Ovary (tissue), 3 donors: ENCODE measurements around the gene NFIA.

Experiments used
- EP300 ChIP-seq: sonication (generic); formaldehyde crosslinking; IDR thresholded peaks from one replicate; pipeline ENCODE4 v1.6.1; 2017; ENCODE audit warnings: antibody characterized with exemption
- POLR2A ChIP-seq: fragments of 450-650 bp; IDR thresholded peaks from one replicate; pipeline ENCODE4 v1.6.1; 2017; ENCODE audit warnings: antibody characterized with exemption, mild to moderate bottlenecking, moderate library complexity
- TF ChIP-seq, protein P1 (sequence below), 3 donors: fragments of 450-650 bp in 2 of 3; fragments of 200-600 bp in 1 of 3; IDR thresholded peaks; one replicate each; pipeline versions ENCODE4 v1.5.1 to v1.8.0; 2016 to 2022; ENCODE audit warnings: antibody characterized with exemption in 3 of 3, mild to moderate bottlenecking in 1 of 3
- donor health status: DM: no; HTN: no; CAD: no.

DNA sequence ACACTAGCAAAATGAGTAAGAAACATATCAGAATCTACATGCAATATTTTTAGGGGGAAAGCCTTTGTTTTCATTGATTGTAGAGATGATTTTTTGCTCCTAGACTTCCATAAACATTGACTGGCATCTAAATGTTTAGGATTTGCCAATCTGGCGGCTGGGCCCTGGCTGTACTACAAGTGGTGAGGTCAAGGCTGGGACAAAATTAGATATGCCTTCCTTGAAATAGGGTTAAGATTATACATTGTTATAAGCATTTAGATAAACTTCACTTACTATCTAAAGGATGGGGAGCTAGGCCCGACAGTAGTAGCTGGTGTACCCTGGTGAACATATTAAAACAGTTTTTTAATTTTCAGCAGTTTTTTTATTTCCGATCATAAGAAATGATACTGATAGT is 5.2 kb downstream of the NFIA start:
- TF ChIP-seq POLR2A, result no peak
- TF ChIP-seq, protein P1, sequence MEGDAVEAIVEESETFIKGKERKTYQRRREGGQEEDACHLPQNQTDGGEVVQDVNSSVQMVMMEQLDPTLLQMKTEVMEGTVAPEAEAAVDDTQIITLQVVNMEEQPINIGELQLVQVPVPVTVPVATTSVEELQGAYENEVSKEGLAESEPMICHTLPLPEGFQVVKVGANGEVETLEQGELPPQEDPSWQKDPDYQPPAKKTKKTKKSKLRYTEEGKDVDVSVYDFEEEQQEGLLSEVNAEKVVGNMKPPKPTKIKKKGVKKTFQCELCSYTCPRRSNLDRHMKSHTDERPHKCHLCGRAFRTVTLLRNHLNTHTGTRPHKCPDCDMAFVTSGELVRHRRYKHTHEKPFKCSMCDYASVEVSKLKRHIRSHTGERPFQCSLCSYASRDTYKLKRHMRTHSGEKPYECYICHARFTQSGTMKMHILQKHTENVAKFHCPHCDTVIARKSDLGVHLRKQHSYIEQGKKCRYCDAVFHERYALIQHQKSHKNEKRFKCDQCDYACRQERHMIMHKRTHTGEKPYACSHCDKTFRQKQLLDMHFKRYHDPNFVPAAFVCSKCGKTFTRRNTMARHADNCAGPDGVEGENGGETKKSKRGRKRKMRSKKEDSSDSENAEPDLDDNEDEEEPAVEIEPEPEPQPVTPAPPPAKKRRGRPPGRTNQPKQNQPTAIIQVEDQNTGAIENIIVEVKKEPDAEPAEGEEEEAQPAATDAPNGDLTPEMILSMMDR (IDR thresholded peaks at IDR 0.05), result no peak
- no peak for TF ChIP-seq EP300
